HepG2 (cell line): ENCODE results near the gene FOXA1. TPM values are rescaled to one million over a fixed set of nuclear protein-coding genes. Genes with fewer than 3 reads are reported as not detected.

Experiments used
- ATAC-seq: fragments of 200-7000 bp; cut with Tn5 transposase; 3 replicates; pipeline ENCODE4 v1.9.1; 2020; ENCODE audit warnings: mild to moderate bottlenecking, moderate library complexity
- BruUV-seq: library from RNA; stranded (reverse); fragments of 400-500 nt; replicated peaks from 2 replicates; lab custom pipeline; 2021; lab: Mats Ljungman, UMichigan
- CTCF ChIA-PET: fragments of 300-600 bp; formaldehyde crosslinking; extraction: SDS; loops from one replicate; lab custom pipeline; 2021; ENCODE audit warnings: low total read pairs, inconsistent platforms, low intra/inter-chr PET ratio; lab: Yijun Ruan, JAX
- POLR2A ChIA-PET: fragments of 350-600 bp; sonication (Branson Sonifier 250); formaldehyde crosslinking; loops from one replicate; lab custom pipeline; 2020; ENCODE audit warnings: antibody characterized with exemption, inconsistent platforms; lab: Yijun Ruan, JAX
- DNase-seq: peaks from one replicate; pipeline ENCODE4 v3.0.0-alpha.2; 2015; ENCODE audit warnings: low spot score
- FAIRE-seq: peaks from 3 replicates; lab custom pipeline; 2011; peaks lifted over from hg19 to GRCh38; lab: Jason Lieb, UNC
- H2AFZ ChIP-seq: one replicate; pipeline ENCODE4 v1.6.1; 2011; ENCODE audit warnings: low read length, inconsistent platforms
- H3K27ac ChIP-seq: fragments of 300-600 bp; 3 replicates; pipeline ENCODE4 v1.8.0; 2011; ENCODE audit warnings: mixed run types, mild to moderate bottlenecking, mixed read lengths, low read length, inconsistent platforms; ENCODE audit not compliant: insufficient read depth; ENCODE audit errors: extremely low read length
- H3K27me3 ChIP-seq, 2 experiments: fragments of 200-600 bp in 1 of 2; 2 replicates in 1 of 2; 3 replicates in 1 of 2; pipeline versions ENCODE4 v1.6.0 to v1.8.0; 2011; ENCODE audit warnings: low read length in 2 of 2, mild to moderate bottlenecking in 2 of 2, moderate library complexity in 2 of 2, inconsistent platforms in 1 of 2; ENCODE audit not compliant: insufficient read depth in 2 of 2, control insufficient read depth in 1 of 2
- H3K36me3 ChIP-seq, 2 experiments: fragments of 200-600 bp in 1 of 2; replicated peaks in 1 of 2; 2 replicates in 1 of 2; 3 replicates in 1 of 2; pipeline versions ENCODE4 v1.5.1 to v1.8.0; 2011; ENCODE audit warnings: low read length in 2 of 2, inconsistent platforms in 1 of 2; ENCODE audit not compliant: insufficient read depth in 2 of 2, control insufficient read depth in 1 of 2
- H3K4me1 ChIP-seq: 2 replicates; pipeline ENCODE4 v1.5.1; 2012; ENCODE audit warnings: low read length, inconsistent platforms; ENCODE audit not compliant: insufficient read depth
- H3K4me2 ChIP-seq: 2 replicates; pipeline ENCODE4 v1.6.0; 2011; ENCODE audit warnings: low read depth, low read length, inconsistent platforms
- H3K4me3 ChIP-seq, 3 experiments: fragments of 200-600 bp in 1 of 3; sonication (generic), shearing (Covaris generic) in 1 of 3; replicated peaks in 1 of 3; 2 replicates each; pipeline ENCODE4 v1.5.1; 2011 to 2016; ENCODE audit warnings: low read length in 3 of 3, inconsistent platforms in 2 of 3, low read depth in 2 of 3, mild to moderate bottlenecking in 2 of 3, control low read depth in 1 of 3, mixed read lengths in 1 of 3; ENCODE audit not compliant: insufficient read depth in 1 of 3
- H3K79me2 ChIP-seq: one replicate; pipeline ENCODE4 v1.6.1; 2011; ENCODE audit warnings: low read length, inconsistent platforms; ENCODE audit not compliant: insufficient read depth
- H3K9ac ChIP-seq: 2 replicates; pipeline ENCODE4 v1.6.0; 2011; ENCODE audit warnings: mild to moderate bottlenecking, low read depth, low read length, inconsistent platforms; ENCODE audit not compliant: insufficient read depth
- H3K9me3 ChIP-seq: 2 replicates; pipeline ENCODE4 v1.5.1; 2012; ENCODE audit warnings: mild to moderate bottlenecking, low read length
- H4K20me1 ChIP-seq: 2 replicates; pipeline ENCODE4 v1.6.0; 2011; ENCODE audit warnings: inconsistent platforms, mild to moderate bottlenecking, low read length, moderate library complexity; ENCODE audit not compliant: insufficient read depth
- AHR ChIP-seq: IDR thresholded peaks from 2 replicates; pipeline ENCODE4 v1.6.1; 2018; ENCODE audit warnings: missing genetic modification reagents, missing compliant biosample characterization
- ATF1 ChIP-seq: IDR thresholded peaks from 2 replicates; pipeline ENCODE4 v1.6.1; 2016; ENCODE audit warnings: mild to moderate bottlenecking, control low read depth
- ETV5 ChIP-seq: IDR thresholded peaks from 2 replicates; pipeline ENCODE4 v1.6.1; 2018; ENCODE audit warnings: missing biosample characterization, missing genetic modification reagents, inconsistent platforms, borderline replicate concordance
- HMG20A ChIP-seq: IDR thresholded peaks from 2 replicates; pipeline ENCODE4 v1.6.1; 2016; ENCODE audit warnings: borderline replicate concordance
- KDM5B ChIP-seq: sonication (generic); formaldehyde crosslinking; IDR thresholded peaks from 2 replicates; pipeline ENCODE4 v1.4.0; 2020; ENCODE audit warnings: missing genetic modification reagents, mild to moderate bottlenecking, borderline replicate concordance
- KLF16 ChIP-seq, 2 experiments: sonication (generic) in 1 of 2; formaldehyde crosslinking in 1 of 2; IDR thresholded peaks; 2 replicates each; pipeline versions ENCODE4 v1.6.1 to v1.8.0; 2016 to 2023; ENCODE audit warnings: missing genetic modification reagents in 2 of 2, missing compliant biosample characterization in 1 of 2
- PAWR ChIP-seq: sonication (generic); formaldehyde crosslinking; IDR thresholded peaks from 2 replicates; pipeline ENCODE4 v1.4.0; 2020; ENCODE audit warnings: missing genetic modification reagents, mild to moderate bottlenecking, borderline replicate concordance
- SP5 ChIP-seq: IDR thresholded peaks from 2 replicates; pipeline ENCODE4 v1.6.1; 2016; ENCODE audit warnings: low read depth, borderline replicate concordance
- TEAD3 ChIP-seq: optimal IDR thresholded peaks from 2 replicates; pipeline ENCODE3; 2016; ENCODE audit warnings: borderline replicate concordance
- TGIF2 ChIP-seq: IDR thresholded peaks from 2 replicates; pipeline ENCODE4 v1.6.1; 2016; ENCODE audit warnings: control low read depth, missing compliant biosample characterization
- TRIM24 ChIP-seq: sonication (generic); formaldehyde crosslinking; IDR thresholded peaks from 2 replicates; pipeline ENCODE4 v1.8.0; 2022; ENCODE audit warnings: mild to moderate bottlenecking, missing genetic modification reagents
- ZBTB2 ChIP-seq: sonication (generic); formaldehyde crosslinking; IDR thresholded peaks from 2 replicates; pipeline ENCODE4 v1.8.0; 2022; ENCODE audit warnings: low read depth, missing genetic modification reagents
- ZC3H4 ChIP-seq: sonication (generic); formaldehyde crosslinking; IDR thresholded peaks from 2 replicates; pipeline ENCODE4 v1.4.0; 2020; ENCODE audit warnings: missing genetic modification reagents, borderline replicate concordance
- ZNF430 ChIP-seq: sonication (generic); formaldehyde crosslinking; IDR thresholded peaks from 2 replicates; pipeline ENCODE4 v1.9.0; 2021; ENCODE audit warnings: mild to moderate bottlenecking, missing genetic modification reagents
- ZNF446 ChIP-seq: sonication (generic); formaldehyde crosslinking; IDR thresholded peaks from 2 replicates; pipeline ENCODE4 v1.5.0; 2020; ENCODE audit warnings: mild to moderate bottlenecking, missing genetic modification reagents
- ZNF558 ChIP-seq: sonication (generic); formaldehyde crosslinking; IDR thresholded peaks from 2 replicates; pipeline ENCODE4 v1.9.0; 2022; ENCODE audit warnings: mild to moderate bottlenecking, missing genetic modification reagents, borderline replicate concordance
- ZNF580 ChIP-seq: IDR thresholded peaks from 2 replicates; pipeline ENCODE4 v1.6.1; 2016; ENCODE audit warnings: low read depth, borderline replicate concordance
- WGBS: methylation state at CpG from one replicate; pipeline ENCODE4 v1.1.6; 2017; ENCODE audit warnings: low lambda C conversion rate; 5-methylcytosine and 5-hydroxymethylcytosine counted together
- in situ Hi-C: cut with HindIII; loops from 2 replicates; pipeline ENCODE4 v1.10.0; 2017; ENCODE audit warnings: low pct_unique_long_range_greater_than_20kb; ENCODE audit not compliant: extremely low pct_ligation_motif_present
- intact Hi-C: fragments of 100-400 bp; cut with micrococcal nuclease; formaldehyde crosslinking; loops from one replicate; pipeline ENCODE4 v1.10.0; 2022; ENCODE audit not compliant: unreplicated experiment
- polyA plus RNA-seq, 8 experiments: library from polyadenylated mRNA; depleted of rRNA in 3 of 8; stranded (reverse) in 7 of 8; unstranded in 1 of 8; fragments of >200 nt; fragmentation: Illumina TruSeq in 4 of 8; extraction: Trizol in 4 of 8; gene quantifications; 2 replicates each; pipeline versions ENCODE4 v1.2.1 to v1.2.3, GENCODE V29; 2011 to 2016; ENCODE audit warnings: low read depth in 4 of 8, missing spikeins in 1 of 8, mixed read lengths in 1 of 8; ENCODE audit not compliant: insufficient read depth in 1 of 8
- total RNA-seq, 5 experiments: library from RNA; depleted of rRNA; stranded (reverse); fragments of >200 nt; fragmentation: Illumina TruSeq; extraction: Trizol; gene quantifications; 2 replicates each; pipeline ENCODE4 v1.2.3, GENCODE V29; 2016; ENCODE audit warnings: low read depth in 1 of 5

The FOXA1 gene
- total and polyA plus RNA-seq, 2 of the 13 experiments (the other 11 are each of a cell fraction or from before 2014, with no cell fraction given) = 43.4 to 58.6 TPM

- TF ChIP-seq HMG20A (CRISPR knock-in tag) = no peak; the same call in 1 of the 2 replicates
- peak; percentile 85; the same call in 1 of the 2 replicates for TF ChIP-seq ZNF446 (CRISPR knock-in tag)
- peak; percentile 72 for TF ChIP-seq TEAD3 (CRISPR knock-in tag)
- TF ChIP-seq ZC3H4 (CRISPR knock-in tag) = no peak
- TF ChIP-seq TRIM24 = no peak
- peak; percentile 93; the same call in 1 of the 2 replicates for TF ChIP-seq ZNF580 (CRISPR knock-in tag)
- no peak for TF ChIP-seq ATF1
- TF ChIP-seq ZNF558 = peak; percentile 86; the same call in 1 of the 2 replicates
- peak; percentile 94 for TF ChIP-seq KDM5B (CRISPR knock-in tag)
- peak in 1 of 2 experiments; percentile 88; a peak in 3 of 4 replicates for TF ChIP-seq KLF16 (CRISPR knock-in tag; IDR thresholded peaks at IDR 0.05)
Observed at GRCh38 chr14:37595809-37596621, 966 bp upstream of the FOXA1 start (continued).

- Histone ChIP-seq H4K20me1 (no peaks in the 10 kb centered on the region), H3K36me3 (peaks cover 13 to 14% of the 10 kb centered on the region in 2 experiments), H3K27me3 (no peaks in the 10 kb centered on the region; a peak in 1 of 5 replicates), H3K4me1 (peaks cover 43% of the 10 kb centered on the region), H3K9ac (peak overlapping the region; percentile 94), H3K27ac (peak overlapping the region; percentile 96), H3K79me2 (peaks cover 75% of the 10 kb centered on the region), H3K4me3 (peak overlapping the region; percentile 87 to 96 (median 95)), H3K4me2 (peak overlapping the region; percentile 70), H2AFZ (peak overlapping the region; percentile 1), H3K9me3 (no peaks in the 10 kb centered on the region)
- intact Hi-C loops = loop anchor here (1.0 to 5.0 kb wide), 10 partner anchors 29 to 348 kb away; no protein-coding TSS in a partner anchor
- peak; percentile 99 for DNase-seq
- 2% methylated on average over 54 of the region's 56 CpGs for WGBS
- FAIRE-seq = peak; percentile 92
- peak; percentile 19 for ATAC-seq
- BruUV-seq = no TSS peak
- in situ Hi-C loops = loop anchor here (5.0 kb wide), 1 partner anchor 342 kb away; no protein-coding TSS in a partner anchor
- CTCF ChIA-PET = interaction anchor here (0.8 to 3.3 kb wide), 8 partner anchors 9 to 364 kb away, joined by 3 to 51 read pairs (median 7); no protein-coding TSS in a partner anchor
- POLR2A ChIA-PET = interaction anchor here (0.8 to 3.3 kb wide), 32 partner anchors 7 to 1769 kb away, joined by 3 to 48 read pairs (median 8); partner anchors contain the start of genes BRMS1L, MIPOL1 and SEC23A
- peak; percentile 20 for TF ChIP-seq ETV5
- TF ChIP-seq SP5 (CRISPR knock-in tag) = no peak; the same call in 1 of the 2 replicates
- peak; percentile 4; the same call in 1 of the 2 replicates for TF ChIP-seq TGIF2 (CRISPR knock-in tag)
- no peak for TF ChIP-seq PAWR (CRISPR knock-in tag)
- TF ChIP-seq AHR (CRISPR knock-in tag) = peak; percentile 62
- TF ChIP-seq ZNF430 (CRISPR knock-in tag) = peak; percentile 49; the same call in 1 of the 2 replicates
- no peak for TF ChIP-seq ZBTB2
Observed at GRCh38 chr14:37594238-37594970, 645 bp downstream of the FOXA1 start.
